HG03066 (cell line): ENCODE measurements around the gene MIA2.
"Not testable (repeated sequence)": the region's sequence is repeated elsewhere in the genome, so short reads cannot be mapped to it uniquely, and the experiment has no call there.

Experiments
- ATAC-seq: cut with Tn5 transposase; IDR thresholded peaks from one replicate; pipeline ENCODE4 v1.9.1; 2021; ENCODE audit warnings: low read depth; ENCODE audit not compliant: unreplicated experiment

MIA2 gene

GRCh38 chr14:39324097-39324496 lies 90.4 kb downstream of the MIA2 start:
- no peak for ATAC-seq

- no peak for ATAC-seq
Observed at GRCh38 chr14:39339003-39339402, 105.3 kb downstream of the MIA2 start.

DNA sequence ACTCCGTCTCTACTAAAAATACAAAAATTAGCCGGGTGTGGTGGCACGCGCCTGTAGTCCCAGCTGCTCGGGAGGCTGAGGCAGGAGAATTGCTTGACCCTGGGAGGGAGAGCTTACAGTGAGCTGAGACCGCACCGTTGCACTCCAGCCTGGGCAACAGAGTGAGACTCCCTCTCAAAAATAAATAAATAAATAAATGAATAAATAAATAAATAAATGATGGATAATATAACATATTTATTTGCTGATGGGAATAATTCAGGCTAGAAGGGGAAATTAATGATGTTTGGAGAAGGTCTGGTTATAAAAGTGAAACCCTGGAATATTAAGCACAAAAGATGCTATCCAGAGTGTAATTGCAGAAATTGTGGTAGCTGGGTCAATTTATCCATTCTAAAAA lies 107.4 kb downstream of the MIA2 start:
- ATAC-seq: not testable (repeated sequence)

GRCh38 chr14:39342768-39343167 lies 109.1 kb downstream of the MIA2 start:
- no peak for ATAC-seq

DNA sequence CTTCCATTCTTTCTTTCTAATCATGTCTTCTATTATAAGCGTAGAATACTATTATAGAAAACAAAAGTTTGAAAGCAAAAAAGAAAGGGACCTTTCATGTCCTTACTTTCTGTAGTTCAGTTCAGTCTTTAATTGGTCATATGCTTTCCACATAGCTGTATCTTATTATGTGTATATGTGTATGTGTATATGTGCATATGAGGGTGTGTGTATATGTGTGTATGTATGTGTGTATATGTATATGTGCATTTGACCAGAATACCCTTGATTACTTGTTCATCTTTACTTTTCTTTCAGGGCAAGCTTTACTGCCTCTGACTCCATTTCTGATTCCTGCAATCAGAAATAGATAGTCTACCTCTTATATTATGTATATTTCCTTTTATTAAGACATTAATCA lies 109.9 kb downstream of the MIA2 start:
- ATAC-seq: no peak

GRCh38 chr14:39350866-39351265 lies 117.2 kb downstream of the MIA2 start:
- ATAC-seq: no peak

DNA sequence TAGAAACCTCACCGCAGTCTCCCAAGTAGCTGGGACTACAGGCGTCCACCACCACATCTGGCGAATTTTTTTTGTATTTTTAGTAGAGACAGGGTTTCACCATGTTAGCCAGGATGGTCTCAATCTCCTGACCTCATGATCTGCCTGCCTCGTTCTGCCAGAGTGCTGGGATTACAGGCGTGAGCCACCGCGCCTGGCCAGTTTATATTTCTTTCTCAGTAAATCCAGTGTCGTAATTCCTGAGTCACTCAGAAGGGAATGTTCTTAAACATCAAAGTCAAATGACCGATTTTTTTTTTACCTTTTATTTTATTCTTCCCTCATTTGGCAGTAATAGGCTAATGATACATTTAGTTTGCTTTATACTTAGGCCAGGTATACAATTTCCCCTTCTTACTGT lies 118.0 kb downstream of the MIA2 start:
- ATAC-seq: no peak

DNA sequence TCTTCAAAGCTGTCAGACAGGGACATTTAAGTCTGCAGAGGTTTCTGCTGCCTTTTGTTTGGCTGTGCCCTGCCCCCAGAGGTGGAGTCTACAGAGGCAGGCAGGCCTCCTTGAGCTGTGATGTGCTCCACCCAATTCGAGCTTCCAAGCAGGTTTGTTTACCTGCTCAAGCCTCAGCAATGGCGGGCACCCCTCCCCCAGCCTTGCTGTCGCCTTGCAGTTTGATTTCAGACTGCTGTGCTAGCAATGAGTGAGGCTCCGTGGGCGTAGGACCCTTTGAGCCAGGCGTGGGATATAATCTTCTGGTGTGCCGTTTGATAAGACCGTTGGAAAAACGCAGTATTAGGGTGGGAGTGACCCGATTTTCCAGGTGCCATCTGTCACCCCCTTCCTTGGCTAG lies 125.4 kb downstream of the MIA2 start:
- not testable (repeated sequence) for ATAC-seq

GRCh38 chr14:39360316-39360715 lies 126.6 kb downstream of the MIA2 start:
- ATAC-seq: no peak

GRCh38 chr14:39361556-39361955 lies 127.8 kb downstream of the MIA2 start:
- not testable (repeated sequence) for ATAC-seq

DNA sequence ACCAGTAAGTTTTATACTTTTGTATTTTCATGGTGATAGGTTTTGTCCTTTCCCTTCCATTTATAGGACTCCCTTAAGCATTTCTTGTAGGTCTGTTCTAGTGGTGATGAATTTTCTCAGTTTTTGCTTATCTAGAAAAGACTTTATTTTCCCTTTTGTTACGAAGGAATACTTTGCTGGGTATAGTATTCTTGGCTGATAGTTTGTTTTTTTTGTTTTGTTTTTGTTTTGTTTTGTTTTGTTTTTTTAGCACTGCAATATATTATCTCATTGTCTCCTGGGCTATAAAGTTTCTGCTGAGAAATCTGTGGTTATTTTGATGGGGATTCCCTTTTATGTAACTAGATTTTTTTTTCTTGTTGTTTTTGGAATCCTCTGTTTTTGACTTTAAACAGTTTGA lies 130.8 kb downstream of the MIA2 start:
- ATAC-seq: no peak

- no peak for ATAC-seq
Observed at GRCh38 chr14:39365354-39365753, 131.6 kb downstream of the MIA2 start.

- no peak for ATAC-seq
Observed at GRCh38 chr14:39366460-39367386, 133.0 kb downstream of the MIA2 start.

- no peak for ATAC-seq
Observed at GRCh38 chr14:39367387-39367751, 133.7 kb downstream of the MIA2 start.

- no peak for ATAC-seq
Observed at GRCh38 chr14:39368261-39368959, 134.7 kb downstream of the MIA2 start.

DNA sequence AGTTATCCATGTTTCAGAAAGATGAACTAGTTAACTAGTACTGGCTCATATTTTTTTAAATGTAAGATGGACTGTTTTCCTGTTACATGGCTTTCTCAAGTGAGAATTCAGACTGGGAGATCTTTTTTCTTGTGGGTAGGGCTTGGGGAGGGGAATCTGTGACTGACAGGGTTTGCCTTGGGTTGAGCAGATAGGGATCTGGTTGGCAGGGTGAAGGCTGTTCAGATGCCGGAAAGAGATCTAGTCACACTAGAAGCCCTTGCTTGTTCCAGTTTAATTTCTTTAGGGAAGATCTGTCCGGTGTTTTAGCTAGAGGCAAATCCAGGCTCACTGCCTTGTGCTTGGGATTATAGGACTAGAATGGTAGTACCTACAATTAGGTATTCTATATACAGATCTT lies 135.3 kb downstream of the MIA2 start:
- ATAC-seq: no peak

DNA sequence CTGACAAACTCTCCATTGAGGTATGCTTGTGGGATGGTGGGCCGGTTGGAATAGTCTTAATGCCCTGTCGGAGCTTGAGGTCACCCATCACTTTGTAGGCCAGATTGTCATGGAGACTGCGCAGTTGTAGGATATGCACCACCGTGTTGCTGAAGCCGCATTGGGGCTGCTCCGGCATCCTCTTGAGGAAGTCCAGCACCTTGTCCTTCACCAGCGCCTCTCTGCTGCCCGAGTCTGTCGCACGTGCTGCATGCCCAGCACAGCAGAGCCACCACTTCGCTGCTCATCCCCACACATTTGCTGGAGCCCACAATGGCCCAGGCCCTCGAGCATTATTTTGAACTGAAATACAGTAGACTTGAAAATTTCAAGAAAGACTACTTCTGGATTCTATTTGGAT lies 136.7 kb downstream of the MIA2 start:
- no peak for ATAC-seq

GRCh38 chr14:39372656-39373055 lies 138.9 kb downstream of the MIA2 start:
- no peak for ATAC-seq

- no peak for ATAC-seq
Observed at GRCh38 chr14:39374851-39375250, 141.1 kb downstream of the MIA2 start.

DNA sequence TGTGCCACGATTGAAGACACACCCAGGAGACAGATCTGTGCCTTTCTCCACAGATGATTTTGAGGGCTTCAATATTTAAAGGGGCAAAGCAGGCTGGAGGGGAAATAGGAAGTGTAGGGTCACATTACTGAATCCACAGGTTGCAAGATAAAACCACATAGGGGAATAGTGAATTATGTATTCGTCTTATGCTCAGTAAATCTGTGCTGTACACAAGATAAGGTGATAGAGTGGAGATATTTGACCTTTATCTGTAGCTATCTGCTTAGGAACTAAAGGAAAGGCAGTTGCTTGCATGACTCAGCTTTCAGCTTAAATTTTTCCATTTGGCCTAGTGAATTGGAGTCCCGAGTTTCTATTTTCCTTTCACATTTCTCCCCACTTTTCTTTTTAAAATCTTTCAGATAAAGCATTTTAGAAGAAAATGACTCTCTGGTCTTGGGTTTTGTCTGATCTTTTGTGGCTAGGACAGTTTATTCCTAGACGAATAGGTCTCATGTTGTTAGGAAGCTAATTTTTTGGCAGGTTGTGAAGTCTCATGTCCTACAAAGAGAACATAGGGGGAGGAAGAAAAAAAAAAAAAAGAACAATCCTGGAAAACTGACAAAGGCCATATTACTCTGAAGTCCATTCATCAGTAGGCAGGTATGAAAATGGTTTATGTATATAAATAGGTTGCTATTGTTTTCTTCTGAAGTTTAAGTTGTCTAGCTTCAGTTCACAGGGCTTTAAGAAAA lies 143.1 kb downstream of the MIA2 start:
- ATAC-seq: no peak

DNA sequence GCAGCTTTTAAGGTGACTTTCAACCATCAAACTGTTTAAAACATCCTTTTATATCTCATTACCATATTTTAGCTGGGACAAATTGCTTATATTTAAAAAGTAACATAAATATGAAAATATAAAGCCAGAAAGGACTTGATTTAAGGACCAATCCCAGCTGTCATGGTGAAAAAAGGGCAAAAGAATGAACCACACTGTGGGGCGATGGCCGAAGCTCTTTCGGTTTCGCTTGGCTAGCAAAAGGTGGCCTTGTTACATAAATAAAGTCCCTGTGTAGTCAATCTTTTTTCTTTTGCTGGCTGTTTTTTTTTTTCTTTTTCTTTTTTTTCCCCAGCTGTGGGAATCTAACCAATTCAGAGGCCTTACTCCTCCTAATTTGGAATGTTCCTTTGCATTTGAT lies 147.7 kb downstream of the MIA2 start:
- ATAC-seq: no peak
